Measurements from ENCODE around the gene ESR1.

GRCh38 chr6:151917531-151918329, 110.2 kb downstream of the ESR1 start:
- TF ChIP-seq CTCF (IDR thresholded peaks at IDR 0.05) (no peak), ZBTB21 (CRISPR knock-in tag; IDR thresholded peaks at IDR 0.05; ENCODE audit: borderline replicate concordance) (no peak), ATF1 (CRISPR knock-in tag; IDR thresholded peaks at IDR 0.05) (no peak), TCF7 (CRISPR knock-in tag; IDR thresholded peaks at IDR 0.05; ENCODE audit: low read depth) (no peak), FOXJ3 (CRISPR knock-in tag; IDR thresholded peaks at IDR 0.05; ENCODE audit: borderline replicate concordance) (no peak), ZNF121 (CRISPR knock-in tag; IDR thresholded peaks at IDR 0.05) (no peak), E2F1 (CRISPR knock-in tag; IDR thresholded peaks at IDR 0.05) (no peak), NR3C1 (CRISPR knock-in tag; conservative IDR thresholded peaks at IDR 0.05; ENCODE audit: low read depth) (no peak), ZNF138 (CRISPR knock-in tag; conservative IDR thresholded peaks at IDR 0.05) (no peak)
